ENCODE measurements around the gene MRPL16.

- TF ChIP-seq POLR2A (IDR thresholded peaks at IDR 0.05), result no peak
- TF ChIP-seq, protein P1, sequence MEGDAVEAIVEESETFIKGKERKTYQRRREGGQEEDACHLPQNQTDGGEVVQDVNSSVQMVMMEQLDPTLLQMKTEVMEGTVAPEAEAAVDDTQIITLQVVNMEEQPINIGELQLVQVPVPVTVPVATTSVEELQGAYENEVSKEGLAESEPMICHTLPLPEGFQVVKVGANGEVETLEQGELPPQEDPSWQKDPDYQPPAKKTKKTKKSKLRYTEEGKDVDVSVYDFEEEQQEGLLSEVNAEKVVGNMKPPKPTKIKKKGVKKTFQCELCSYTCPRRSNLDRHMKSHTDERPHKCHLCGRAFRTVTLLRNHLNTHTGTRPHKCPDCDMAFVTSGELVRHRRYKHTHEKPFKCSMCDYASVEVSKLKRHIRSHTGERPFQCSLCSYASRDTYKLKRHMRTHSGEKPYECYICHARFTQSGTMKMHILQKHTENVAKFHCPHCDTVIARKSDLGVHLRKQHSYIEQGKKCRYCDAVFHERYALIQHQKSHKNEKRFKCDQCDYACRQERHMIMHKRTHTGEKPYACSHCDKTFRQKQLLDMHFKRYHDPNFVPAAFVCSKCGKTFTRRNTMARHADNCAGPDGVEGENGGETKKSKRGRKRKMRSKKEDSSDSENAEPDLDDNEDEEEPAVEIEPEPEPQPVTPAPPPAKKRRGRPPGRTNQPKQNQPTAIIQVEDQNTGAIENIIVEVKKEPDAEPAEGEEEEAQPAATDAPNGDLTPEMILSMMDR (IDR thresholded peaks at IDR 0.05), result no peak
These were observed 49.8 kb downstream of the MRPL16 start for GRCh38 chr11:59760771-59761170.

All from heart left ventricle (tissue), 13 donors.